Measurements from ENCODE around the gene PANK3.
"Not testable (repeated sequence)": the region's sequence is repeated elsewhere in the genome, so short reads cannot be mapped to it uniquely, and the experiment has no call there.

Gene PANK3

GRCh38 chr5:168591302-168592013 is 12.3 kb upstream of the PANK3 start:
- DNase-seq (ENCODE audit: insufficient read length), result no peak
- no peak for FAIRE-seq
- TF ChIP-seq POLR2A (IDR thresholded peaks at IDR 0.05; ENCODE audit: low read depth, low read length) (no peak), POLR2AphosphoS5 (IDR thresholded peaks at IDR 0.05; ENCODE audit: low read depth, low read length) (no peak), TAF1 (IDR thresholded peaks at IDR 0.05; ENCODE audit: borderline replicate concordance, low read depth, low read length) (no peak)

GRCh38 chr5:168590666-168591065 is 11.5 kb upstream of the PANK3 start:
- DNase-seq (ENCODE audit: insufficient read length) (no peak), FAIRE-seq (no peak)
- TF ChIP-seq TAF1 (IDR thresholded peaks at IDR 0.05; ENCODE audit: borderline replicate concordance, low read depth, low read length) (no peak), POLR2A (IDR thresholded peaks at IDR 0.05; ENCODE audit: low read depth, low read length) (no peak), POLR2AphosphoS5 (IDR thresholded peaks at IDR 0.05; ENCODE audit: low read depth, low read length) (no peak)

- TF ChIP-seq POLR2A (IDR thresholded peaks at IDR 0.05; ENCODE audit: low read depth, low read length), result no peak
- no peak for TF ChIP-seq TAF1 (IDR thresholded peaks at IDR 0.05; ENCODE audit: borderline replicate concordance, low read depth, low read length)
- TF ChIP-seq POLR2AphosphoS5 (IDR thresholded peaks at IDR 0.05; ENCODE audit: low read depth, low read length), result no peak
- DNase-seq (ENCODE audit: insufficient read length), result no peak
- no peak for FAIRE-seq
Observed at GRCh38 chr5:168587987-168588386, 8.8 kb upstream of the PANK3 start.

- DNase-seq (ENCODE audit: insufficient read length), result no peak
- peak; percentile 70 for FAIRE-seq
- TF ChIP-seq POLR2AphosphoS5 (IDR thresholded peaks at IDR 0.05; ENCODE audit: low read depth, low read length), result no peak
Observed at GRCh38 chr5:168585119-168585856, 6.1 kb upstream of the PANK3 start.

- TF ChIP-seq POLR2AphosphoS5 (IDR thresholded peaks at IDR 0.05; ENCODE audit: low read depth, low read length) (no peak), TAF1 (IDR thresholded peaks at IDR 0.05; ENCODE audit: borderline replicate concordance, low read depth, low read length) (no peak), POLR2A (IDR thresholded peaks at IDR 0.05; ENCODE audit: low read depth, low read length) (no peak)
- FAIRE-seq, result peak; percentile 67
Observed at GRCh38 chr5:168583742-168584482, 4.7 kb upstream of the PANK3 start.

GRCh38 chr5:168580814-168581469 is 1.8 kb upstream of the PANK3 start:
- DNase-seq (ENCODE audit: insufficient read length), result not testable (repeated sequence)

More at GRCh38 chr5:168583742-168584482, 4.7 kb upstream of the PANK3 start:
- DNase-seq (ENCODE audit: insufficient read length), result no peak

GRCh38 chr5:168580227-168580508 is 1.0 kb upstream of the PANK3 start:
- no peak for FAIRE-seq
- no peak for DNase-seq (ENCODE audit: insufficient read length)

More at GRCh38 chr5:168580814-168581469, 1.8 kb upstream of the PANK3 start:
- not testable (repeated sequence) for FAIRE-seq

GRCh38 chr5:168579488-168580226 is 489 bp upstream of the PANK3 start:
- peak; percentile 97 for FAIRE-seq
- TF ChIP-seq POLR2AphosphoS5 (IDR thresholded peaks at IDR 0.05; ENCODE audit: low read depth, low read length), result peak; percentile 97
- peak; percentile 63; the same call in 1 of the 2 replicates for TF ChIP-seq TAF1 (IDR thresholded peaks at IDR 0.05; ENCODE audit: borderline replicate concordance, low read depth, low read length)
- peak; percentile 95 for TF ChIP-seq POLR2A (IDR thresholded peaks at IDR 0.05; ENCODE audit: low read depth, low read length)
- peak; percentile 85 for DNase-seq (ENCODE audit: insufficient read length)

More at GRCh38 chr5:168580227-168580508, 1.0 kb upstream of the PANK3 start:
- TF ChIP-seq POLR2AphosphoS5 (IDR thresholded peaks at IDR 0.05; ENCODE audit: low read depth, low read length) (no peak), TAF1 (IDR thresholded peaks at IDR 0.05; ENCODE audit: borderline replicate concordance, low read depth, low read length) (no peak), POLR2A (IDR thresholded peaks at IDR 0.05; ENCODE audit: low read depth, low read length) (no peak)

- no peak for TF ChIP-seq TAF1 (IDR thresholded peaks at IDR 0.05; ENCODE audit: borderline replicate concordance, low read depth, low read length)
- TF ChIP-seq POLR2AphosphoS5 (IDR thresholded peaks at IDR 0.05; ENCODE audit: low read depth, low read length), result no peak
- TF ChIP-seq POLR2A (IDR thresholded peaks at IDR 0.05; ENCODE audit: low read depth, low read length), result no peak
- FAIRE-seq (no peak), DNase-seq (ENCODE audit: insufficient read length) (no peak)
Observed at GRCh38 chr5:168578006-168578405, 1.2 kb downstream of the PANK3 start.

GRCh38 chr5:168575391-168576372 is 3.5 kb downstream of the PANK3 start:
- no peak for TF ChIP-seq POLR2AphosphoS5 (IDR thresholded peaks at IDR 0.05; ENCODE audit: low read depth, low read length)
- TF ChIP-seq TAF1 (IDR thresholded peaks at IDR 0.05; ENCODE audit: borderline replicate concordance, low read depth, low read length), result no peak
- TF ChIP-seq POLR2A (IDR thresholded peaks at IDR 0.05; ENCODE audit: low read depth, low read length), result no peak
- no peak for FAIRE-seq

GRCh38 chr5:168574156-168574555 is 5.0 kb downstream of the PANK3 start:
- FAIRE-seq; DNase-seq (ENCODE audit: insufficient read length): not testable (repeated sequence)

More at GRCh38 chr5:168575391-168576372, 3.5 kb downstream of the PANK3 start:
- no peak for DNase-seq (ENCODE audit: insufficient read length)

GRCh38 chr5:168573663-168574062 is 5.5 kb downstream of the PANK3 start:
- DNase-seq (ENCODE audit: insufficient read length); FAIRE-seq: not testable (repeated sequence)

Measured in GM12892 (cell line).